ENCODE results near the gene DNAJC24.
"Not testable (repeated sequence)": the region's sequence is repeated elsewhere in the genome, so short reads cannot be mapped to it uniquely, and the experiment has no call there.

The DNAJC24 gene

GRCh38 chr11:31369348-31370329 is at the start of gene DNAJC24, which contains the start of gene DCDC1:
Gene DNAJC24, plus strand, starts transcription at chr11:31369860. Its CDS starts 889 bp downstream, at chr11:31370749.
Gene DCDC1, minus strand, starts transcription at chr11:31369739. Its CDS starts 41,459 bp downstream, at chr11:31328280.
- DNase-seq = peak; percentile 67

DNA sequence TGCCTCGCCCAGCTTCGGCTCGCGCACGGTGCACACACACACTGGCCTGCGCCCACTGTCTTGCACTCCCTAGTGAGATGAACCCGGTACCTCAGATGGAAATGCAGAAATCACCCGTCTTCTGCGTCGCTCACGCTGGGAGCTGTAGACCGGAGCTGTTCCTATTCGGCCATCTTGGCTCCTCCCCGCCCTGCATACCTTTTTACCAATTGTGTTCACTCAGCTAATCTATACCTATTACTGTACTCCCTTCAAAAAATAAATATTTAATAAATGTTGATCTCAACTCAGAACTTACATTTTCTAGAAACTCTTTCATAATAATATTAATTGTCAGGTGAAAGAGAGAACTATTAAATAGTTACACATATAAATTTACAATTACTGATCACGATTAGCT is 48.2 kb upstream of the DNAJC24 start:
- not testable (repeated sequence) for DNase-seq

DNA sequence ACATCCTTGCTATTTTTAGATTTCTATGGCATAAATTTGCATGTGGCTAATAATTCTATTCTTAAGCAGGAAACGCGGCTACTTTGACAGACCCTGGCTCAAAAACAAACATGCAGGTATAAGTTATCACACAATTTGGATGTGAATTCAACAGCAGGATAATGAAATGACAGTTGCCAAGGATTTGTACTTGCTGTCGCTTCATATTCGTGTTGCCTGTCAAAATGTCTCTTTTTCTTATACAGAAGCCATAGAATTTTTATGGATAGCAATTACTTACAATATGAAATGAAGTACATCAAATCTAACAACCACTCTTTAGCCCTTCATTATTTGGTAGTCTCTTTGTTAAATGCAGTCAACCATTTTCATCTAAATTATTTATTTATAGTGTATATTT is 46.5 kb upstream of the DNAJC24 start:
- DNase-seq = no peak

DNA sequence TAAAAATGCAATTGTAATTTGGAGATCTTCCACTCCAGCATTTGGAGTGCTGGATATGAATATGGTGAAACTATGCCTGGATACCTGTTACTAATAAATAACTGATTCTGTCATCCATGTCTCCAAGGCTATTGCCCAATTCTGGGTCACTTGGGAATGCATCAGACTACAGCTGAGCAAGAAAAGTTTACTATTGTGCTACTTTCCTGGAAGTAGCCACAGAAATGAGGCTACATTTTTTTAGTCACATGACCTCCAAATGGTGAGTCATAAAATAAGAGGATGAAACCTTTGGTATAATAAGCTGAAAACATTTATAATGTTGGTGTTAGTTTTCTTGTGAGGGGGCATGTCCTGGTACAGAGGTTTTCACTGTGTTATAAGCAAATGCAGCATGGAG is 44.5 kb upstream of the DNAJC24 start:
- no peak for DNase-seq

DNA sequence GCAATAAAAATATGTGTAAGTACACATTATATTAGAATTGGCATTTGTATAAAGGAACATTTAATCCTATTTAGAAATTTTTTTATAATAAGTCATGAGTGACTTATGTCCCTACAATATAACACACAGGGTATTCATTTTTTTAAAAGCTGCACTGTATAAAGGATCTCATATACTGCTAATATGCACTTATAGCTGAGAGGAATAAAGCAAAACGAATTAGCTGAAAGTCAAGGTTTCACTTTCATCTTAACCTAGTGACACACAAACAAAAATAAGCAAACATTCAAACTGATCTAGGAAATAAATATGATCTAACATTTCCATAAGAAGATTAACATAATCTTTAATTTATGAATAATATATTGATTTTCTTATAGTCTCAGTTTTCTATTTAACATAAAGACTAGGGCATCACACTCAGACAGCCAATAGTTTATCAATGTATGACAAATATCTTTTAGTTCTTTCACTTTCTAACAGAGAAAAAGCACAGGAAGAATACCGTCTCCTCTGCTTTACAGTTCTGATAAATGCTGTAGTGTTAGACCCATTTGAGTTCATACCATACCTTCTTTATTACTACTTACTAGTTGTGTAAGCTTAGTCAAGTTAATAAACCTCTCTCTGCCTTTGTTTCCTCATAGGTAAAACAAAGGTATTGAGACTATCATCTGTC is 43.1 kb upstream of the DNAJC24 start:
- no peak for DNase-seq

DNA sequence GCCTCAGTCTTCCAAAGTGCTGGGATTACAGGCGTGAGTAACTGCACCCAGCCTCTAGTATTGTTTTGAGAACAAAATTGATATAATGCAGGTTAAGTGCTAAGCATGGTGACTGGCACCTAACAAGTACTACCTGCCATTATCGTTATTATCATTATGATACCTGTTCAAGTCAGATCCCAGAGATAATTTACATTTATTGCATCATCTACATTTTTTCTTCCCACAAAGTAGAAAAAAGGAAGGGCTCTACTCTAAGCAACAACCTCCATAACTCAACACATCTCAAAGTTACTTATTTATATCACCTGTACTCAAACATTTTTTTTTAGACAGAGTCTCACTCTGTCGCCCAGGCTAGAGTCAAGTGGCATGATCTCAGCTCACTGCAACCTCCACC is 42.2 kb upstream of the DNAJC24 start:
- no peak for DNase-seq

DNA sequence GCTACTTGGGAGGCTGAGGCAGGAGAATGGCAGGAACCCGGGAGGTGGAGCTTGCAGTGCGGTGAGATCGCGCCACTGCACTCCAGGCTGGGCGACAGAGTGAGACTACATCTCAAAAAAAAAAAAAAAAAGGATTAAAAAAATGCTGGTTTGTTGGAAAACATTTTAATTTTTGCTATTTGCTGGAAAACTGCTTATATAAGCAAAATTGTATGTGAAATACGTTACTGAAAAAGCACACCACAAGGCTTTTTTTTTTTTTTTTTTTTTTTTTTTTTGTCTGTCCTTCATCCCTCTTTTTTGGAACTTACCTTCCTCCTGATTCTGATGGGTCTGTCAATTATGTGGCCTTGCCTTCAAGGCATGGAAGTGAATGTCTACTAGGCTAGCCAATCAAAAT is 41.0 kb upstream of the DNAJC24 start:
- DNase-seq = no peak

- no peak for DNase-seq
Measured at GRCh38 chr11:31337806-31338205, 31.9 kb upstream of the DNAJC24 start.

DNA sequence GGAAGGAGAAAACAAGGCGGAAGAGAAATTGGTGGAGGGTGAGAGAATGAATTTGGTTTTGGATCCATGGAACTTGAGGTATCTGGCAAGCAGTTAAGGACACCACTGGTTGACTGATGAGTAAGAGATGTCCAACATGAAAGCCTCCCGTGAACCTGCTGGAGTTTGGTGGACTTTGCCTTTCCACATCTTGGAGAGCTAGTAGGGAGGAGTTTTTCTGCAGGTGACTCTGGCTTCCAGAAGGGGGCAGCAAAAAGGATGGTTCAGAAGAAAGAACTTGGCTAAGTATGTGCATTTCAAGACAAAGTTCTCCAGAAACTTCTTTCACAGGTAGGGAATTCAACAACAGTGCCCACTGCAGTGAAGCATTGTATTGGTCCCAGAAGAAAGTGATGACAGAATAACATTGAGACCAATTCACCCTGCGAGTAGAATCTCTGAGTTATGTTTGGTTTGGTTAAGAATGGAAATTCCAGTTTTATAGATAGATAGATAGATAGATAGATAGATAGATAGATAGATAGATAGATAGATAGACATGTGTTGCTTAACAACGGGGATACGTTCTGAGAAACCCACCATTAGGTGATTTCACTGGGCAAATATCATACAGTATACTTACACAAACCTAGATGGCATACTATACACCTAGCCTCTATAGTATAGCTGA is 28.6 kb upstream of the DNAJC24 start:
- peak; percentile 10 for DNase-seq

- no peak for DNase-seq
Measured at GRCh38 chr11:31351168-31351567, 18.5 kb upstream of the DNAJC24 start.

GRCh38 chr11:31355131-31355530 is 14.5 kb upstream of the DNAJC24 start:
- DNase-seq = peak; percentile 82

- no peak for DNase-seq
Measured at GRCh38 chr11:31355817-31356216, 13.8 kb upstream of the DNAJC24 start.

GRCh38 chr11:31361743-31362142 is 7.9 kb upstream of the DNAJC24 start:
- DNase-seq = no peak

DNA sequence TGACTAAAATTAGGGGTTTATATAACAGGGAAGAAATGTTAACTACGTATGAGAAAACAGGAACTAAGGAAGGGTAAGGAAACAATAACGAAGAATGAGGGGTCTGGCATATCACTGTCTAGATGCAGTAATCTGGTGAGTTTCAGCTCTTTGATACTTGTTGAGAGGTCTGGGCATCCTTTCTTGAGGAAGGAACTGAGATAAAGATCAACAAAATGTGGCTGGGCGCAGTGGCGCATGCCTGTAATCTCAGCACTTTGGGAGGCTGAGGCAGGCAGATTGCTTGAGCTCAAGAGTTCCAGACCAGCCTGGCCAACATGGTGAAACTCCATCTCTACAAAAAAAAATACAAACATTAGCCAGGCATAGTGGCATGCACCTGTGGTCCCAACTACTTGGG is 2.9 kb upstream of the DNAJC24 start:
- no peak for DNase-seq

GRCh38 chr11:31375879-31376278 is 6.2 kb downstream of the DNAJC24 start:
- DNase-seq = no peak

- no peak for DNase-seq
Measured at GRCh38 chr11:31383116-31383515, 13.5 kb downstream of the DNAJC24 start.

DNA sequence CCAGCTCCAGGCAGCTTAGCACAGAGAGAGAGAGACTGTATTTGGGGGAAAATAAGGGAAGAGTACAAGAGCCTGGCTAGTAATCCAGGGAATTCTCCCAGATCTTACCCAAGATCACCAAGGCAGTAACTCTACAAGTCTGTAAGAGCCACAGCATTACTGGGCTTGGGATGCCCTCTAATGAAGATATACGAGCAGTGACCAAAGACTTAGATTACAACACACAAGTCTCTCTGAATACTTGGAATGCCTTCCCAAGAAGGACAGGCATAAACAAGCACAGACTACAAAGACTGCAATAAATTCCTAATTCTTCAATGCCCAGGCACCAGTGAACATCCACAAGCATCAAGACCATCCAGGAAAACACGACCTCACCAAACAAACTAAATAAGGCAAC is 17.7 kb downstream of the DNAJC24 start:
- DNase-seq = no peak

GRCh38 chr11:31397239-31397834 is 27.7 kb downstream of the DNAJC24 start:
- peak; percentile 19 for DNase-seq

DNA sequence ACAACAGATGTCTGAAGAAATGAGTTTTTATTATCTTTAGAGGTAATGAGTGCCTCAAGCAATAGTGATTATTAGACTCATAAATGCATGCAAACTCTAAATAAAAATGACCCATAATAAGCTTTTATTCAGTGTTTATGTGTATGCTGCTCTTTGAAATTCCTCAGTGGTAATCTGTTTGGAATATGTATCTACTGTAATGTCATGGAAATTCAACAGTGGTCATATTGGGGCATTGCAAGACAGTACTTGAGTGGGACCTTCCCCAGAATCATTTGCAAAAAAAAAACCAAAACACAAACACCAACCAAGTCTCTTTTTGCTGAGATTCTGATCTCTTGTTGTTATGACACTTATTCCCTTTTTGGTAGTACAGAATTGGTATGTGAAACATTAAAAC is 35.0 kb downstream of the DNAJC24 start:
- no peak for DNase-seq

- no peak for DNase-seq
Measured at GRCh38 chr11:31408201-31408600, 38.5 kb downstream of the DNAJC24 start.

DNA sequence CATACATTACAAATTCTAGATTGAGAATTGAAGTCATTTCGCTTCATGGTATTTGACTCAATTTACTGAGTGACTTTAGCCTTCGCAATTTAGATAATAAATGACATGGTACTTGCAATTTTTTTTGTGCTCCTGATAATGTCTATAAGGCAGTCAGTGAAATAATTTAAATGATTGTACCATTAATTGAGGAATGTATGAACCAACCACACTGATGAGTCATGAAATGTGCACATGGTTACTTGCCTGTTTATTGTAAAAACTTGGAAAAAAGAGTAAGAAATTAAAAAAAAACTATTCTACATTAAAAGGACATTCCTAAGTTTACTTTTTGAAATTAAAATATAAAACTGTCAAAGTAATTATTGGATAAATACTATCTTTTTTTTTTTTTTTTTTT is 43.3 kb downstream of the DNAJC24 start:
- no peak for DNase-seq

GRCh38 chr11:31414338-31414737 is 44.7 kb downstream of the DNAJC24 start:
- DNase-seq = no peak

GRCh38 chr11:31415435-31415834 is 45.8 kb downstream of the DNAJC24 start:
- no peak for DNase-seq

Data from NCI-H2029 treated with DMSO at 0.1 percent for 48 hours (cell line).